Esophagus squamous epithelium (tissue), 5 donors: ENCODE data around the gene KLHDC8A. TPM values are rescaled to one million over a fixed set of nuclear protein-coding genes. Genes with fewer than 3 reads are reported as not detected.
"Not testable (repeated sequence)": the region's sequence is repeated elsewhere in the genome, so short reads cannot be mapped to it uniquely, and the experiment has no call there.

Experiments used
- DNase-seq: peaks from one replicate; lab custom pipeline; 2025; lab: John Stamatoyannopoulos, UW
- H3K27ac ChIP-seq, 4 donors: fragments of 200-600 bp; sonication (generic); one replicate each; pipeline ENCODE4 v1.5.1; 2016 to 2019; ENCODE audit warnings: mild to moderate bottlenecking in 1 of 4
- H3K27me3 ChIP-seq, 4 donors: fragments of 200-600 bp; sonication (generic); 1 replicate in 3 of 4; 2 replicates in 1 of 4; pipeline versions ENCODE4 v1.5.1 to v1.6.0; 2017 to 2021; ENCODE audit warnings: antibody characterized with exemption in 1 of 4
- H3K36me3 ChIP-seq, 3 donors: fragments of 200-600 bp; sonication (generic); one replicate each; pipeline ENCODE4 v1.5.1; 2016 to 2019
- H3K4me1 ChIP-seq, 3 donors: fragments of 200-600 bp; sonication (generic); one replicate each; pipeline ENCODE4 v1.5.1; 2017 to 2019
- H3K4me3 ChIP-seq, 4 donors: fragments of 200-600 bp; sonication (generic); 1 replicate in 3 of 4; 2 replicates in 1 of 4; pipeline ENCODE4 v1.5.1; 2016 to 2019; ENCODE audit warnings: mild to moderate bottlenecking in 2 of 4, moderate library complexity in 1 of 4
- H3K9me3 ChIP-seq, 3 donors: fragments of 200-600 bp; sonication (generic); one replicate each; pipeline ENCODE4 v1.5.1; 2016 to 2019
- CTCF ChIP-seq, 6 experiments: fragments of 450-650 bp in 4 of 6; fragments of 200-600 bp in 2 of 6; sonication (generic) in 2 of 6; IDR thresholded peaks; one replicate each; pipeline ENCODE4 v1.5.1; 2016 to 2019; ENCODE audit warnings: antibody characterized with exemption in 6 of 6, mild to moderate bottlenecking in 4 of 6, moderate library complexity in 4 of 6
- POLR2A ChIP-seq, 4 donors: fragments of 450-650 bp; IDR thresholded peaks; one replicate each; pipeline ENCODE4 v1.6.1; 2017; ENCODE audit warnings: antibody characterized with exemption in 4 of 4, mild to moderate bottlenecking in 4 of 4, moderate library complexity in 3 of 4
- WGBS, 2 donors: methylation state at CpG; one replicate each; pipeline ENCODE4 v1.1.5; 2018; 5-methylcytosine and 5-hydroxymethylcytosine counted together
- intact Hi-C: fragments of 100-400 bp; cut with DNase I; formaldehyde crosslinking; loops from one replicate; pipeline ENCODE4 v1.15.0; 2022
- total RNA-seq, 4 donors: library from RNA; depleted of rRNA; stranded (reverse); fragments of >200 nt; gene quantifications; one replicate each; pipeline ENCODE4 v1.1.0, GENCODE V29; 2016
- donor health status: DM: yes; HTN: yes; CAD: no.

Gene KLHDC8A
- total RNA-seq, 4 donors from 2014 or later, result 0.97 to 4.4 (median 2.1) TPM

GRCh38 chr1:205395616-205396015, 38.9 kb upstream of the KLHDC8A start:
- no peaks in the 10 kb centered on the region for H3K36me3 ChIP-seq
- DNase-seq, result no peak
- H3K4me3 ChIP-seq, result no peak overlapping the region
- H3K27me3 ChIP-seq, result peaks cover 0 to 30% (median 0%) of the 10 kb centered on the region in 4 donors
- no peaks in the 10 kb centered on the region for H3K4me1 ChIP-seq
- H3K9me3 ChIP-seq, result no peaks in the 10 kb centered on the region
- WGBS, 2 donors, result 72 to 78% methylated on average over 3 of the region's 3 CpGs
- intact Hi-C loops, result loop anchor here (10.0 kb wide), 1 partner anchor 89 kb away; no protein-coding TSS in a partner anchor
- H3K27ac ChIP-seq, result no peak overlapping the region
- no peak for TF ChIP-seq POLR2A (IDR thresholded peaks at IDR 0.05)
- no peak for TF ChIP-seq CTCF (IDR thresholded peaks at IDR 0.05)

- 79 to 80% methylated on average over 1 of the region's 1 CpG for WGBS, 2 donors
- Histone ChIP-seq H3K27ac (no peak overlapping the region), H3K27me3 (peaks cover 0 to 38% (median 0%) of the 10 kb centered on the region in 4 donors), H3K4me1 (no peaks in the 10 kb centered on the region), H3K36me3 (no peaks in the 10 kb centered on the region), H3K9me3 (no peaks in the 10 kb centered on the region), H3K4me3 (no peak overlapping the region)
- TF ChIP-seq CTCF (IDR thresholded peaks at IDR 0.05) (no peak), POLR2A (IDR thresholded peaks at IDR 0.05) (no peak)
- no peak for DNase-seq
- intact Hi-C loops, result loop anchor here (10.0 kb wide), 1 partner anchor 92 kb away; no protein-coding TSS in a partner anchor
Observed at GRCh38 chr1:205392650-205393049, 35.9 kb upstream of the KLHDC8A start.

DNA sequence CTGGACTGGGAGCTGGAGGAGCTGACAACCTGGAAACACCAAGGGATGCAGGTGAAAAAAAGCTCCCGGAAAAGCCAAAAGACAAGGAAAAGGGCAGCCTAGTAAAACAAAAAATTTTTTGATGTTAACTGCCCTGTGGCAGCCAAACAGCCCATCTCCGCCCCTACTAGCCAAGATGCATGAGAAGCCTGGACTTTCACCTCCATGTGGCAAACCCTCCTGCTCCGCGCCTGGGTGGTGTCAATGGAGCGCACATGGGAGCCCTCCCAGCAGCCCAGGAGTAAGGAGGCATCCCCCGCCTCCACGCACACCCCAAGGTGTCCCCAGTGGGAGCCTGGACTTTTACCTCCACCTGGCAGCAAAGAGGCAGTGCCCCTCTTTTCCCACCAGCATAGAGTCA, 34.7 kb upstream of the KLHDC8A start:
- no peak for TF ChIP-seq POLR2A (IDR thresholded peaks at IDR 0.05)
- TF ChIP-seq CTCF (IDR thresholded peaks at IDR 0.05), result no peak
- Histone ChIP-seq H3K4me3 (no peak overlapping the region), H3K27me3 (peaks cover 0 to 38% (median 0%) of the 10 kb centered on the region in 4 donors), H3K36me3 (no peaks in the 10 kb centered on the region), H3K9me3 (no peaks in the 10 kb centered on the region), H3K4me1 (no peaks in the 10 kb centered on the region), H3K27ac (no peak overlapping the region)
- no peak for DNase-seq
- intact Hi-C loops, result loop anchor here (10.0 kb wide), 1 partner anchor 93 kb away; no protein-coding TSS in a partner anchor
- WGBS, 2 donors, result 94 to 100% methylated on average over 1 to 7 of the region's 7 CpGs

DNA sequence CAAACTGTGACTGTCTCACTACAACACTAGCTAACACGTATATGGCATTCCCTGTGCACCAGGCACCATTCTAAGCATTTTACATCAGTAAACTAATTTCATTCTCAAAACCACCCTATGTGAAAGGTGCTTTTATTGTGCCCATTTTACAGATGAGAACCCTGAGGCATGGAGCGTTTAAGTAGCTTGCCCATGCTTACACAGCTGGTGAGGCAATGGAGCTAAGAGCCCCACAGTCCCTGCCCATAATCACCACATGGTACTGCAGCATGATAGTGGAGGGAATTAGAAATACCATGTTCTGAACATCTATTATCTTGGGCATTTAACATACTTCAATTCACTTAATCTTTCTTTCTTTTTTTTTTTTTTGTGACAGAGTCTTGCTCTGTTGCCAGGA, 31.1 kb upstream of the KLHDC8A start:
- TF ChIP-seq POLR2A (IDR thresholded peaks at IDR 0.05) (no peak), CTCF (IDR thresholded peaks at IDR 0.05) (no peak)
- H3K27me3 ChIP-seq, result peaks cover 0 to 22% (median 0%) of the 10 kb centered on the region in 4 donors
- no peak for DNase-seq
- no peak overlapping the region for H3K4me3 ChIP-seq
- H3K9me3 ChIP-seq, result no peaks in the 10 kb centered on the region
- no peaks in the 10 kb centered on the region for H3K4me1 ChIP-seq
- 81 to 93% methylated on average over 2 of the region's 2 CpGs for WGBS, 2 donors
- no peak overlapping the region for H3K27ac ChIP-seq
- intact Hi-C loops, result no loop called here
- no peaks in the 10 kb centered on the region for H3K36me3 ChIP-seq

GRCh38 chr1:205382990-205383389, 26.3 kb upstream of the KLHDC8A start:
- H3K9me3 ChIP-seq, intact Hi-C loops, H3K36me3 ChIP-seq, H3K4me3 ChIP-seq, H3K27ac ChIP-seq, DNase-seq, H3K4me1 ChIP-seq: not testable (repeated sequence)
- peaks cover 0 to 22% (median 0%) of the 10 kb centered on the region in 4 donors for H3K27me3 ChIP-seq
- 80 to 88% methylated on average over 3 of the region's 3 CpGs for WGBS, 2 donors

DNA sequence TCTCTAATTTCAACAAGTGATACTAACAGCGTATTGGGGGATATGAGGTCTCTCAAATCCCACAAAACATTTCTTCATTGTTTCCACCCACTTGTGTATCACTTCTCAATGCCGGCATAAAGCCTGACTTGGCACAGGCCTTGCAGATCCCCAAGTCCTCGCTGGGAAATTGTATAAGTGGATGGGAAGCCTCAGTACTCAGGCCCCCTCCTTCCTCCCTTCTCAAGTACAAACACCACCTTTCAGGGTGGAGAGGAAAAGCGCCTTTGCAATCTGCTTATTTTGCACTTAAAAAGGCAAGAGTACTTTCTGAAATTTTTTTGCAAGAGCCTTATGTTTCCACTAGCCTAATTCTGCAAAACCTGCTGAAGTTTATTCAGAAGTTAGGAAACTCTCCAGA, 25.8 kb upstream of the KLHDC8A start:
- Histone ChIP-seq H3K27me3 (peaks cover 0 to 26% (median 0%) of the 10 kb centered on the region in 4 donors), H3K9me3 (no peaks in the 10 kb centered on the region), H3K4me3 (no peak overlapping the region), H3K36me3 (no peaks in the 10 kb centered on the region), H3K4me1 (peaks cover 0 to under 1% (median 0%) of the 10 kb centered on the region in 3 donors), H3K27ac (no peak overlapping the region)
- DNase-seq, result no peak
- intact Hi-C loops, result no loop called here
- 69 to 88% methylated on average over 4 of the region's 4 CpGs for WGBS, 2 donors
- TF ChIP-seq POLR2A (IDR thresholded peaks at IDR 0.05) (no peak), CTCF (IDR thresholded peaks at IDR 0.05) (no peak)
